ENCODE measurements around the gene SRC. TPM values are rescaled to one million over a fixed set of nuclear protein-coding genes. Genes with fewer than 3 reads are reported as not detected.

The SRC gene
- total RNA-seq, 2 donors from 2014 or later = 61.2 to 149 TPM

DNA sequence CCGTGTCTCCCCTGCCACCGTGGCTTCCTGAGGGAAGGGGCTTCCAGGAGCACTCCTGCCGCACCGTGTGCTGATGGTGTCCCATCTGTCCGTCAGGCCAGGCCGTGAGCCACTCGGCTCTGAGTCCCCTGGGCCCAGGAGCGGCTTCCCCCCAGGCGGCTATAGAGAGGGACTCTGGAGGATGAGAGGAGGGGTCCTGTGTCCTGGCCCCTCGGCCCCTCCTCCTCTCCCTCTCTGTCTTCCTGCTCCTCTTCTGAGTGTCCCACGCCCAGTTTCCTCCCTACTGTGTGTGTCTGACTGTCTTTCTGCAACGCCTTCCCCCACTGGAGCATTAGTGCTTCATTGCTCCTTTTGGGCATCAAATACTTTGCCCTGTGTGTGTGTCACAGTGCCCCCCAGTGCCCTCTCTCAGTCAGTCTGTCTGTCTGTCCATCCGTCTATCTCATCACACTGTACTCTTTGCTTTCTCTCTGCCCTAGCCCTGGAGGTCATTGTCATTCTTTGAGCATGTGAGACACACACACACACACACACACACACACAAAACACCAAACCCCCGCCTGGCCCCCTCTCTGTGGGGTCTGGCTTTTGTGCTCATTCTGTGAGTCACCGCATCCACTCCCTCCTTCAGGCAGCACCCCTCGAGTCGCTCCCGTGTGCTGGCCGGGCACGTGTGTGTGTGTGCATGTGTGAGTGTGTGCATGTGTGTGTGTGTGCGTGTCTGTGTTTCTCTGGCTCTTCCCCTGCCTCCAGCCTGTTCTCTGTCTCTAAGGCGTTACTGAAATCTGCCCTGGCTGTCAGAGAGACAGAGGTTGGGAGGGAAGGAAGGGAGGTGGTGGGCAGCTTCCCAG, 71.9 kb downstream of the SRC start:
- TF ChIP-seq POLR2A (IDR thresholded peaks at IDR 0.05) (no peak), POLR2AphosphoS5 (IDR thresholded peaks at IDR 0.05) (no peak)
- TF ChIP-seq, protein P1, sequence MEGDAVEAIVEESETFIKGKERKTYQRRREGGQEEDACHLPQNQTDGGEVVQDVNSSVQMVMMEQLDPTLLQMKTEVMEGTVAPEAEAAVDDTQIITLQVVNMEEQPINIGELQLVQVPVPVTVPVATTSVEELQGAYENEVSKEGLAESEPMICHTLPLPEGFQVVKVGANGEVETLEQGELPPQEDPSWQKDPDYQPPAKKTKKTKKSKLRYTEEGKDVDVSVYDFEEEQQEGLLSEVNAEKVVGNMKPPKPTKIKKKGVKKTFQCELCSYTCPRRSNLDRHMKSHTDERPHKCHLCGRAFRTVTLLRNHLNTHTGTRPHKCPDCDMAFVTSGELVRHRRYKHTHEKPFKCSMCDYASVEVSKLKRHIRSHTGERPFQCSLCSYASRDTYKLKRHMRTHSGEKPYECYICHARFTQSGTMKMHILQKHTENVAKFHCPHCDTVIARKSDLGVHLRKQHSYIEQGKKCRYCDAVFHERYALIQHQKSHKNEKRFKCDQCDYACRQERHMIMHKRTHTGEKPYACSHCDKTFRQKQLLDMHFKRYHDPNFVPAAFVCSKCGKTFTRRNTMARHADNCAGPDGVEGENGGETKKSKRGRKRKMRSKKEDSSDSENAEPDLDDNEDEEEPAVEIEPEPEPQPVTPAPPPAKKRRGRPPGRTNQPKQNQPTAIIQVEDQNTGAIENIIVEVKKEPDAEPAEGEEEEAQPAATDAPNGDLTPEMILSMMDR (IDR thresholded peaks at IDR 0.05) = no peak
- Histone ChIP-seq H3K4me3 (no peak overlapping the region), H3K36me3 (no peaks in the 10 kb centered on the region), H3K27me3 (replicated peaks; ENCODE audit: insufficient read depth) (no peaks in the 10 kb centered on the region), H3K9me3 (no peaks in the 10 kb centered on the region), H3K4me1 (replicated peaks) (no peaks in the 10 kb centered on the region), H3K27ac (no peak overlapping the region)
- 65% methylated on average over 22 of the region's 22 CpGs for WGBS
- intact Hi-C loops (cut with DNase I) = no loop called here
- no peak for DNase-seq (ENCODE audit: low spot score)

DNA sequence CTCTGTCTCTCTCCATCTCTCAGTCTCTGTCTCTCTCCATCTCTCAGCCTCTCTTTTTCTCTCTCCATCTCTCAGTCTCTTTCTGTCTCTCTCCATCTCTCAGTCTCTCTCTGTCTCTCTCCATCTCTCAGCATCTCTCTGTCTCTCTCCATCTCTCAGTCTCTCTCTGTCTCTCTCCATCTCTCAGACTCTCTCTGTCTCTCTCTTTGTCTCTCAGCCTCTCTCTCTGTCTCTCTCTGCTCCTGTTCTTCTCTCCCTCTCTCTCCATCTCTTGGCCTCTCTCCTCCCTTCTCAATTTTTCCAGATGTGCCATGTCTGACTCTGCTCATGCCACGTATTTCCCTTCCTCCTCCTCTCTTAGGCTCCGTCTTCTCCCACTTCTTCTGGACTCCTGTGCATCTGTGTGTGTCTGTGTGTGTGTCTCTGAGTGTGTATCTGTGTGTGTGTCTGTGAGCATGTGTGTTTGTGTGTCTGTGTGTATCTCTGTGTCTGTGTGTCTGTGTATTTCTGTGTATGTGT, 72.7 kb downstream of the SRC start:
- Histone ChIP-seq H3K4me1 (replicated peaks) (no peaks in the 10 kb centered on the region), H3K27me3 (replicated peaks; ENCODE audit: insufficient read depth) (no peaks in the 10 kb centered on the region), H3K27ac (no peak overlapping the region), H3K4me3 (no peak overlapping the region), H3K9me3 (no peaks in the 10 kb centered on the region), H3K36me3 (no peaks in the 10 kb centered on the region)
- 52% methylated on average over 2 of the region's 2 CpGs for WGBS
- intact Hi-C loops (cut with DNase I) = no loop called here
- DNase-seq (ENCODE audit: low spot score) = no peak
- TF ChIP-seq POLR2A (IDR thresholded peaks at IDR 0.05) (no peak), POLR2AphosphoS5 (IDR thresholded peaks at IDR 0.05) (no peak)
- TF ChIP-seq, protein P1 (IDR thresholded peaks at IDR 0.05) = no peak

DNA sequence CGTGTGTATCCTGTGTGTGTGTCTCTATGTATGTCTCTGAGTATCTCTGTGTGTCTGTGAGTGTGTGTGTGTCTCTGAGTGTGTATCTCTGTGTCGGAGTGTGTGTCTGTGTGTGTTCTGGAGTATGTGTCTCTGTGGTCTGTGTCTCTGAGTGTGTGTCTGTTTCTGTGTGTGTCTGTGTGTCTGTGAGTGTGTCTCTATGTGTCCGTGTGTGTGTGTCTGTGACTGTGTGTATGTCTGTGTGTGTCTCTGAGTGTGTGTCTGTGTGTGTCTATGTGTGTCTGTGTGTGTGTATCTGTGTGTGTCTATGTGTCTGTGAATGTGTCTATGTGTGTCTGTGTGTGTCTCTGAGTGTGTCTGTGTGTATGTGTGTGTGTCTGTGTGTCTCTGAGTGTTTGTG, 73.4 kb downstream of the SRC start:
- Histone ChIP-seq H3K27me3 (replicated peaks; ENCODE audit: insufficient read depth) (no peaks in the 10 kb centered on the region), H3K4me1 (replicated peaks) (no peaks in the 10 kb centered on the region), H3K9me3 (no peaks in the 10 kb centered on the region), H3K27ac (no peak overlapping the region), H3K36me3 (no peaks in the 10 kb centered on the region), H3K4me3 (no peak overlapping the region)
- 84% methylated on average over 3 of the region's 3 CpGs for WGBS
- TF ChIP-seq, protein P1 (IDR thresholded peaks at IDR 0.05) = no peak
- TF ChIP-seq POLR2AphosphoS5 (IDR thresholded peaks at IDR 0.05) (no peak), POLR2A (IDR thresholded peaks at IDR 0.05) (no peak)
- intact Hi-C loops (cut with DNase I) = no loop called here
- no peak for DNase-seq (ENCODE audit: low spot score)

DNA sequence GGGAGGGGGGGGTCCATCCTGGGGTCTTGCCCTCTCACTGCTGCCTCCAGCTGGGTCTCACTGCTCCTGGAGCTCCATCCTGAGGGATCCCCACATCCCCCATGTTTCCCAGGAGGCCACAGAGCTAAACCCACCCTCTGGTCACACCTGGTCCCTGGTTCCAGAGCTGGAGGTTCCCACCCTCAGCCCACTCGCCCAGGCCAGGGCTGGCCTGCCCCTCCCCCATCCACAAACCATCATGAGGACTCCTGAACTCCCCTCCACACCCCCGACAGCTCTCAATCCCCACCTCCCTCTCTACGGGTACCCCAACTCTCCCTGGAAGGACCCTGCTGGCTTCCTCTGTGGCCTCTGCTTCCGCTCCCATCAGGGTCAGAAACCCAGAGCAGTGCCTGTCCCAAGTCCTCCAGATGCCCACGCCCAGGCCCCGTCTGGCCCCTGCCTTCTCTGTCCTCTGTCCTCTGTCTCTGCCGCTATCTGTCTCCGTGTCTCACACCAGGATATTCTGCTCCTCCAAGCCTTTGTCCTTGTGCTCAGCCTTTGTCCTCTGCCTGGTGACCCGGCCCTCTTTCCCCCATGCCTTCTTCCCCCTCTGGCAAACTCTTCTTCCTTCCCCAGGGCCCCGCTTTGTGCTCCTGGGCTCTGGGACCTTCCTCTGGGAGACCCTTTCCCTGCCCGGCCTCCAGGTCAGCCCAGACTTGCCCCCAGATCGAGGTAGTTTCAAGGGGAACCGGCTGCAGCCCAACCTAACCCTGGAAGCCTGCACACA, 74.0 kb downstream of the SRC start:
- Histone ChIP-seq H3K4me1 (replicated peaks) (no peaks in the 10 kb centered on the region), H3K36me3 (no peaks in the 10 kb centered on the region), H3K27me3 (replicated peaks; ENCODE audit: insufficient read depth) (no peaks in the 10 kb centered on the region), H3K4me3 (no peak overlapping the region), H3K27ac (no peak overlapping the region), H3K9me3 (no peaks in the 10 kb centered on the region)
- DNase-seq (ENCODE audit: low spot score) = no peak
- intact Hi-C loops (cut with DNase I) = no loop called here
- no peak for TF ChIP-seq POLR2AphosphoS5 (IDR thresholded peaks at IDR 0.05)
- no peak for TF ChIP-seq POLR2A (IDR thresholded peaks at IDR 0.05)
- TF ChIP-seq, protein P1 (IDR thresholded peaks at IDR 0.05) = no peak
- whole genome bisulfite sequencing = 88% methylated on average over 13 of the region's 13 CpGs

Measured in prostate gland (tissue), 2 donors.